ENCODE data around the gene ADGRA1.

DNA sequence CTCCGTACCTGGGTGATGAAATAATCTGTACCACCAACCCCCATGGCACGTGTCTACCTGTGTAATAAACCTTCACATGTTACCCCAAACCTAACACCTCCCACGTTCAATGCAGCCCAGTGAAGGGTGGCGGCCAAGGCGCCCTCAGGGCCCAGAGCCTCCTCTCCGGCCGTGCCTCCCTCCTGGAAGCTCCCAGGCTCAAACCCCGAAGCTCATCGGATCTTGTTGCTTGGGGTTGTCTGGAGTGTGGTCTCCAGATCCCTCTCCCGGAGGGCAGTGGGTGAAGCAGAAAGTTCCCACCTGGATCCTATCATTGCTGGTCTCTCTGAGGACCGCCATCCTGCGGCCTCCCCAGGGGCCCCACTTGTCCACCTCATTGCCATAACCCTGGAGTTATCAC, 62.9 kb downstream of the ADGRA1 start:
- TF ChIP-seq, protein P1, sequence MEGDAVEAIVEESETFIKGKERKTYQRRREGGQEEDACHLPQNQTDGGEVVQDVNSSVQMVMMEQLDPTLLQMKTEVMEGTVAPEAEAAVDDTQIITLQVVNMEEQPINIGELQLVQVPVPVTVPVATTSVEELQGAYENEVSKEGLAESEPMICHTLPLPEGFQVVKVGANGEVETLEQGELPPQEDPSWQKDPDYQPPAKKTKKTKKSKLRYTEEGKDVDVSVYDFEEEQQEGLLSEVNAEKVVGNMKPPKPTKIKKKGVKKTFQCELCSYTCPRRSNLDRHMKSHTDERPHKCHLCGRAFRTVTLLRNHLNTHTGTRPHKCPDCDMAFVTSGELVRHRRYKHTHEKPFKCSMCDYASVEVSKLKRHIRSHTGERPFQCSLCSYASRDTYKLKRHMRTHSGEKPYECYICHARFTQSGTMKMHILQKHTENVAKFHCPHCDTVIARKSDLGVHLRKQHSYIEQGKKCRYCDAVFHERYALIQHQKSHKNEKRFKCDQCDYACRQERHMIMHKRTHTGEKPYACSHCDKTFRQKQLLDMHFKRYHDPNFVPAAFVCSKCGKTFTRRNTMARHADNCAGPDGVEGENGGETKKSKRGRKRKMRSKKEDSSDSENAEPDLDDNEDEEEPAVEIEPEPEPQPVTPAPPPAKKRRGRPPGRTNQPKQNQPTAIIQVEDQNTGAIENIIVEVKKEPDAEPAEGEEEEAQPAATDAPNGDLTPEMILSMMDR (conservative IDR thresholded peaks at IDR 0.05; ENCODE audit: low read depth in 2 of 2) = no peak
- no peak for TF ChIP-seq JUNB (IDR thresholded peaks at IDR 0.05; ENCODE audit: unreplicated experiment)
- no peak for TF ChIP-seq EZH2 (IDR thresholded peaks at IDR 0.05; ENCODE audit: low read depth, unreplicated experiment)
- TF ChIP-seq NANOG (IDR thresholded peaks at IDR 0.05; ENCODE audit: borderline replicate concordance) = no peak
- no peak for TF ChIP-seq CREB1 (CRISPR knock-in tag; IDR thresholded peaks at IDR 0.05; ENCODE audit: low read depth)
- TF ChIP-seq EZH2phosphoT487 (IDR thresholded peaks at IDR 0.05; ENCODE audit: unreplicated experiment) = no peak
- no peak for TF ChIP-seq POLR2AphosphoS5 (IDR thresholded peaks at IDR 0.05; ENCODE audit: low read depth)
